HCT116 (cell line): ENCODE measurements around the gene TMEM178B. TPM values are rescaled to one million over a fixed set of nuclear protein-coding genes. Genes with fewer than 3 reads are reported as not detected.

Source experiments
- ATAC-seq: fragments of 200-7000 bp; cut with Tn5 transposase; 2 replicates; pipeline ENCODE4 v1.9.1; 2020; ENCODE audit warnings: mild to moderate bottlenecking, moderate library complexity
- BruUV-seq: library from RNA; stranded (reverse); fragments of 400-500 nt; replicated peaks from 2 replicates; lab custom pipeline; 2021; lab: Mats Ljungman, UMichigan
- CTCF ChIA-PET: fragments of 300-600 bp; sonication (Branson Sonifier 250); formaldehyde crosslinking; loops from one replicate; lab custom pipeline; 2021; ENCODE audit warnings: antibody characterized with exemption; lab: Charles Lee
- POLR2A ChIA-PET: fragments of 300-600, 350-600 bp; sonication (Branson Sonifier 250); formaldehyde crosslinking; loops from one replicate; lab custom pipeline; 2021; ENCODE audit warnings: antibody characterized with exemption; lab: Charles Lee
- RAD21 ChIA-PET, 2 experiments: fragments of 300-600 bp; sonication (Branson Sonifier 250); formaldehyde crosslinking; loops; one replicate each; lab custom pipeline; 2023; ENCODE audit warnings: low total read pairs in 2 of 2; ENCODE audit not compliant: uncharacterized antibody in 2 of 2, unreplicated experiment in 2 of 2, low non-redundant PET in 1 of 2; lab: Charles Lee
- DNase-seq: peaks from one replicate; pipeline ENCODE4 v3.0.0-alpha.2; 2010; ENCODE audit warnings: low read depth, low spot score
- H2AFZ ChIP-seq: fragments of 200-600 bp; shearing (Covaris generic), sonication (generic); 2 replicates; pipeline ENCODE4 v1.6.1; 2017; ENCODE audit warnings: low read depth, mixed run types, mixed read lengths, antibody characterized with exemption, low read length; ENCODE audit not compliant: poor library complexity, severe bottlenecking
- H3K27ac ChIP-seq: 2 replicates; pipeline ENCODE4 v1.5.1; 2012; ENCODE audit warnings: low read depth, low read length
- H3K27me3 ChIP-seq: fragments of 200-600 bp; sonication (generic); 2 replicates; pipeline ENCODE4 v1.6.1; 2016; ENCODE audit warnings: mixed run types, low read length, mixed read lengths; ENCODE audit not compliant: insufficient read depth
- H3K36me3 ChIP-seq, 2 experiments: fragments of 200-500 bp in 1 of 2; fragments of 200-600 bp in 1 of 2; sonication (Bioruptor generic) in 1 of 2; sonication (generic) in 1 of 2; 2 replicates each; pipeline versions ENCODE4 v1.5.1 to v1.6.1; 2014 to 2016; ENCODE audit warnings: low read length in 2 of 2, inconsistent platforms in 1 of 2, mixed read lengths in 1 of 2, mixed run types in 1 of 2; ENCODE audit not compliant: insufficient read depth in 2 of 2, control insufficient read depth in 1 of 2
- H3K4me1 ChIP-seq, 2 experiments: fragments of 200-600 bp in 1 of 2; sonication (generic) in 1 of 2; 2 replicates each; pipeline versions ENCODE4 v1.5.1 to v1.6.1; 2012 to 2017; ENCODE audit warnings: low read length in 2 of 2, inconsistent platforms in 1 of 2, mild to moderate bottlenecking in 1 of 2, mixed read lengths in 1 of 2, mixed run types in 1 of 2, moderate library complexity in 1 of 2; ENCODE audit not compliant: insufficient read depth in 2 of 2, control insufficient read depth in 1 of 2
- H3K4me2 ChIP-seq: fragments of 200-600 bp; sonication (generic); 2 replicates; pipeline ENCODE4 v1.6.1; 2017; ENCODE audit warnings: mixed run types, low read length, mixed read lengths
- H3K4me3 ChIP-seq, 2 experiments: fragments of 200-600 bp in 1 of 2; sonication (generic) in 1 of 2; replicated peaks in 1 of 2; 2 replicates each; pipeline ENCODE4 v1.5.1; 2011 to 2016; ENCODE audit warnings: low read length in 2 of 2, control low read depth in 1 of 2, low read depth in 1 of 2, mild to moderate bottlenecking in 1 of 2, mixed read lengths in 1 of 2, mixed run types in 1 of 2
- H3K79me2 ChIP-seq: fragments of 200-600 bp; sonication (generic); 2 replicates; pipeline ENCODE4 v1.6.1; 2017; ENCODE audit warnings: mild to moderate bottlenecking, mixed run types, low read length, moderate library complexity, mixed read lengths; ENCODE audit not compliant: insufficient read depth
- H3K9ac ChIP-seq: fragments of 200-600 bp; sonication (generic); 2 replicates; pipeline ENCODE4 v1.6.1; 2016; ENCODE audit warnings: low read length, mixed read lengths
- H3K9me2 ChIP-seq: fragments of 200-600 bp; sonication (generic), shearing (Covaris generic); 2 replicates; pipeline ENCODE4 v1.6.1; 2017; ENCODE audit warnings: mixed run types, mild to moderate bottlenecking, moderate library complexity; ENCODE audit not compliant: insufficient read depth
- H3K9me3 ChIP-seq, 2 experiments: fragments of 200-500 bp in 1 of 2; fragments of 200-600 bp in 1 of 2; sonication (Bioruptor generic) in 1 of 2; sonication (generic) in 1 of 2; 2 replicates each; pipeline ENCODE4 v1.6.1; 2014 to 2017; ENCODE audit warnings: low read length in 2 of 2, mixed read lengths in 2 of 2, inconsistent platforms in 1 of 2, low read depth in 1 of 2, mild to moderate bottlenecking in 1 of 2, mixed run types in 1 of 2, moderate library complexity in 1 of 2; ENCODE audit not compliant: control insufficient read depth in 1 of 2, insufficient read depth in 1 of 2
- H4K20me1 ChIP-seq: fragments of 200-600 bp; sonication (generic), shearing (Covaris generic); 2 replicates; pipeline ENCODE4 v1.6.1; 2017; ENCODE audit warnings: mixed run types, mild to moderate bottlenecking, moderate library complexity; ENCODE audit not compliant: insufficient read depth
- CBX3 ChIP-seq: IDR thresholded peaks from 2 replicates; pipeline ENCODE4 v1.6.1; 2012; ENCODE audit warnings: low read depth
- CEBPB ChIP-seq: IDR thresholded peaks from 2 replicates; pipeline ENCODE4 v1.6.1; 2012; ENCODE audit warnings: low read depth
- CTCF ChIP-seq, 3 experiments: fragments of 200-600 bp in 1 of 3; sonication (generic) in 1 of 3; IDR thresholded peaks in 2 of 3; conservative IDR thresholded peaks in 1 of 3; 2 replicates each; pipeline ENCODE4 v1.5.1; 2012 to 2017; ENCODE audit warnings: low read depth in 2 of 3, low read length in 2 of 3, antibody characterized with exemption in 1 of 3, borderline replicate concordance in 1 of 3, control low read depth in 1 of 3, mild to moderate bottlenecking in 1 of 3, mixed read lengths in 1 of 3, mixed run types in 1 of 3, moderate library complexity in 1 of 3; ENCODE audit not compliant: insufficient read depth in 1 of 3
- EGR1 ChIP-seq: IDR thresholded peaks from 2 replicates; pipeline ENCODE4 v1.6.1; 2012; ENCODE audit warnings: low read depth
- EZH2 ChIP-seq: fragments of 200-600 bp; sonication (generic); IDR thresholded peaks from 2 replicates; pipeline ENCODE4 v1.6.1; 2017; ENCODE audit warnings: antibody characterized with exemption, mixed run types
- EZH2phosphoT487 ChIP-seq: fragments of 200-600 bp; IDR thresholded peaks from 2 replicates; pipeline ENCODE4 v1.6.1; 2018; ENCODE audit warnings: antibody characterized with exemption, borderline replicate concordance
- FOSL1 ChIP-seq: IDR thresholded peaks from 2 replicates; pipeline ENCODE4 v1.6.1; 2012; ENCODE audit warnings: low read depth
- SP1 ChIP-seq: IDR thresholded peaks from 2 replicates; pipeline ENCODE4 v1.6.1; 2012; ENCODE audit warnings: low read depth
- TCF7L2 ChIP-seq: IDR thresholded peaks from 2 replicates; pipeline ENCODE4 v1.7.0; 2011; ENCODE audit warnings: borderline replicate concordance, inconsistent platforms; ENCODE audit not compliant: insufficient read depth, insufficient read length; ENCODE audit errors: extremely low read depth
- YY1 ChIP-seq: IDR thresholded peaks from 2 replicates; pipeline ENCODE4 v1.6.1; 2011; ENCODE audit warnings: low read length, low read depth, moderate library complexity, mild to moderate bottlenecking; ENCODE audit not compliant: insufficient replicate concordance; ENCODE audit errors: extremely low read depth
- intact Hi-C: fragments of 100-400 bp; cut with micrococcal nuclease; formaldehyde crosslinking; loops from 2 replicates; pipeline ENCODE4 v1.10.0; 2022
- total RNA-seq: library from RNA; stranded (reverse); gene quantifications from one replicate; pipeline ENCODE4 v1.2.1, GENCODE V29; 2021; ENCODE audit not compliant: unreplicated experiment
- TF ChIP-seq, protein P1 (sequence below): IDR thresholded peaks from 2 replicates; pipeline ENCODE4 v1.6.1; 2012

Gene TMEM178B
- total RNA-seq, 1 experiment from 2014 or later: 0.02 TPM

- Histone ChIP-seq H3K27me3 (peaks cover 71% of the 10 kb centered on the region), H3K4me3 (no peak overlapping the region), H3K36me3 (no peaks in the 10 kb centered on the region), H3K9me3 (no peaks in the 10 kb centered on the region), H4K20me1 (no peaks in the 10 kb centered on the region), H3K9me2 (no peaks in the 10 kb centered on the region), H3K27ac (no peak overlapping the region), H3K9ac (no peak overlapping the region), H2AFZ (no peak overlapping the region), H3K4me2 (no peak overlapping the region), H3K79me2 (no peaks in the 10 kb centered on the region), H3K4me1 (no peaks in the 10 kb centered on the region)
- no peak for TF ChIP-seq CEBPB
- TF ChIP-seq, protein P1, sequence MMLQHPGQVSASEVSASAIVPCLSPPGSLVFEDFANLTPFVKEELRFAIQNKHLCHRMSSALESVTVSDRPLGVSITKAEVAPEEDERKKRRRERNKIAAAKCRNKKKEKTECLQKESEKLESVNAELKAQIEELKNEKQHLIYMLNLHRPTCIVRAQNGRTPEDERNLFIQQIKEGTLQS: no peak
- TF ChIP-seq SP1: no peak
- TF ChIP-seq YY1: no peak
- no peak for TF ChIP-seq CBX3
- TF ChIP-seq TCF7L2: no peak
- TF ChIP-seq FOSL1: no peak
- no peak for TF ChIP-seq EGR1
- TF ChIP-seq EZH2phosphoT487: no peak
- TF ChIP-seq EZH2: no peak
- TF ChIP-seq CTCF (IDR thresholded peaks at IDR 0.05 in 2 of 3, conservative IDR thresholded peaks at IDR 0.05 in 1 of 3; ENCODE audit: borderline replicate concordance in 1 of 3, insufficient read depth in 1 of 3, low read depth in 2 of 3, low read length in 2 of 3): no peak
- RAD21 ChIA-PET: no interaction called here
- no TSS peak for BruUV-seq
- no peak for DNase-seq
- intact Hi-C loops: no loop called here
- POLR2A ChIA-PET: no interaction called here
- CTCF ChIA-PET: no interaction called here
- ATAC-seq: no peak
Observed at GRCh38 chr7:141342621-141343408, 269.0 kb downstream of the TMEM178B start.
